Body of pancreas (tissue), 4 donors: ENCODE data around the gene NPAS2.

Experiments used
- CTCF ChIP-seq, 7 experiments: fragments of 450-650 bp in 4 of 7; fragments of 200-600 bp in 3 of 7; sonication (generic) in 3 of 7; IDR thresholded peaks; one replicate each; pipeline ENCODE4 v1.5.1; 2016 to 2019; ENCODE audit warnings: antibody characterized with exemption in 7 of 7
- POLR2A ChIP-seq, 3 donors: fragments of 450-650 bp; IDR thresholded peaks; one replicate each; pipeline ENCODE4 v1.6.1; 2016; ENCODE audit warnings: antibody characterized with exemption in 3 of 3, mild to moderate bottlenecking in 2 of 3

DNA sequence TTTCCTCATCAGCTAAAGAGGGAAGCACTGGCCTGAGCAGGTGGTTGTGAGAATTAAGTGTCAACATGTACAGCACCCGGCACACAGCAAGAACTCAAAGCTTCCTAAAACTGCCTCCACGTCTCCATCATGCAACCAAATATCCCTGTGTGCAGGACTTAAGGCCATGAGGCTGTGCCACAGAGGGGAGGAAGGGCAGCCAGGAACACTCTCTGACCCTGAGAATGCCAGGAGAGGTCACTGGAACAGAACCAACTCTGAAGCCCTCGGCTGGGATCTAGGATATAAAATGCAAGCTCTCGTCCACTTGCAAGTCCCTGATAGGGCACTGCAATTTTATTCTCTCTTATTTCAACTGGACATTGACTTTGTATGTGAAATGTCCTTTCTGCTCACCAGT, 12.2 kb upstream of the NPAS2 start:
- TF ChIP-seq CTCF (IDR thresholded peaks at IDR 0.05): no peak
- TF ChIP-seq POLR2A (IDR thresholded peaks at IDR 0.05): no peak
